K562 (cell line): ENCODE results near the gene VPS26A. TPM values are rescaled to one million over a fixed set of nuclear protein-coding genes. Genes with fewer than 3 reads are reported as not detected.

Experiments used
- ATAC-seq: fragments of 200-7000 bp; cut with Tn5 transposase; 3 replicates; pipeline ENCODE4 v1.9.1; 2020; ENCODE audit warnings: moderate library complexity
- BruUV-seq: library from RNA; stranded (reverse); fragments of 400-500 nt; replicated peaks from 2 replicates; lab custom pipeline; 2021; lab: Mats Ljungman, UMichigan
- CTCF ChIA-PET: fragments of 300-600 bp; formaldehyde crosslinking; extraction: SDS; loops from one replicate; lab custom pipeline; 2021; ENCODE audit warnings: low intra/inter-chr PET ratio; lab: Yijun Ruan, JAX
- POLR2A ChIA-PET: fragments of 300-600, 350-650 bp; sonication (Branson Sonifier 250); formaldehyde crosslinking; extraction: SDS; loops from one replicate; lab custom pipeline; 2021; ENCODE audit warnings: antibody characterized with exemption, inconsistent platforms; lab: Yijun Ruan, JAX
- DNase-seq, 4 experiments: peaks; one replicate each; pipeline versions ENCODE4 v3.0.0 to v3.0.0-alpha.2; 2011 to 2018; ENCODE audit warnings: low spot score in 3 of 4, mixed read lengths in 3 of 4; ENCODE audit errors: extremely low read depth in 1 of 4
- FAIRE-seq: peaks from 2 replicates; lab custom pipeline; 2011; peaks lifted over from hg19 to GRCh38; lab: Jason Lieb, UNC
- H2AFZ ChIP-seq: 2 replicates; pipeline ENCODE4 v1.6.0; 2011; ENCODE audit warnings: low read depth, low read length, control low read depth, inconsistent platforms
- H3K27ac ChIP-seq: fragments of 200-600 bp; 3 replicates; pipeline ENCODE4 v1.8.0; 2011; ENCODE audit warnings: low read depth, mild to moderate bottlenecking, control low read depth, inconsistent platforms, low read length, moderate library complexity, mixed read lengths; ENCODE audit errors: extremely low read depth
- H3K27me3 ChIP-seq, 2 experiments: fragments of 300-600 bp in 1 of 2; 2 replicates in 1 of 2; 3 replicates in 1 of 2; pipeline versions ENCODE4 v1.6.0 to v1.8.0; 2011; ENCODE audit warnings: inconsistent platforms in 2 of 2, low read length in 2 of 2, mild to moderate bottlenecking in 1 of 2, mixed read lengths in 1 of 2, moderate library complexity in 1 of 2; ENCODE audit not compliant: control insufficient read depth in 2 of 2, insufficient read depth in 2 of 2
- H3K36me3 ChIP-seq: fragments of 300-600 bp; 3 replicates; pipeline ENCODE4 v1.8.0; 2011; ENCODE audit warnings: mild to moderate bottlenecking, low read length, inconsistent platforms; ENCODE audit not compliant: control insufficient read depth, insufficient read depth
- H3K4me1 ChIP-seq, 2 experiments: fragments of 200-600 bp in 1 of 2; replicated peaks in 1 of 2; 2 replicates in 1 of 2; 3 replicates in 1 of 2; pipeline versions ENCODE4 v1.5.1 to v1.8.0; 2011; ENCODE audit warnings: inconsistent platforms in 2 of 2, low read length in 2 of 2, mild to moderate bottlenecking in 1 of 2, mixed read lengths in 1 of 2, moderate library complexity in 1 of 2; ENCODE audit not compliant: control insufficient read depth in 2 of 2, insufficient read depth in 2 of 2
- H3K4me2 ChIP-seq: 2 replicates; pipeline ENCODE4 v1.6.1; 2011; ENCODE audit warnings: low read length, control low read depth, inconsistent platforms, mixed read lengths; ENCODE audit not compliant: insufficient read depth
- H3K4me3 ChIP-seq: fragments of 200-600 bp; sonication (generic), shearing (Covaris generic); 2 replicates; pipeline ENCODE4 v1.5.1; 2016; ENCODE audit warnings: control low read depth, inconsistent platforms
- H3K79me2 ChIP-seq: fragments of 200-600 bp; 3 replicates; pipeline ENCODE4 v1.8.0; 2011; ENCODE audit warnings: low read length, inconsistent platforms; ENCODE audit not compliant: control insufficient read depth, insufficient read depth
- H3K9ac ChIP-seq, 2 experiments: 2 replicates each; pipeline versions ENCODE4 v1.6.0 to v1.6.1; 2011; ENCODE audit warnings: low read depth in 2 of 2, low read length in 2 of 2, control low read depth in 1 of 2, inconsistent platforms in 1 of 2, mild to moderate bottlenecking in 1 of 2, mixed read lengths in 1 of 2; ENCODE audit not compliant: insufficient read depth in 1 of 2
- H3K9me1 ChIP-seq: one replicate; pipeline ENCODE4 v1.6.0; 2011; ENCODE audit warnings: inconsistent platforms, mild to moderate bottlenecking, low read length, moderate library complexity; ENCODE audit not compliant: control insufficient read depth, insufficient read depth
- H3K9me3 ChIP-seq: replicated peaks from 2 replicates; pipeline ENCODE4 v1.5.1; 2011; ENCODE audit warnings: low read depth, low read length, inconsistent platforms; ENCODE audit not compliant: control insufficient read depth, insufficient read depth
- H4K20me1 ChIP-seq: replicated peaks from 2 replicates; pipeline ENCODE4 v1.6.1; 2011; ENCODE audit warnings: low read length, inconsistent platforms, mixed read lengths; ENCODE audit not compliant: control insufficient read depth, insufficient read depth
- BRD4 ChIP-seq: fragments of 200-600 bp; sonication (generic); IDR thresholded peaks from 2 replicates; pipeline ENCODE4 v1.6.1; 2017; ENCODE audit warnings: inconsistent platforms
- DPF2 ChIP-seq: fragments of 450-650 bp; IDR thresholded peaks from 2 replicates; pipeline ENCODE4 v1.6.1; 2016
- EHMT2 ChIP-seq: fragments of 450-650 bp; IDR thresholded peaks from 2 replicates; pipeline ENCODE4 v1.6.1; 2018; ENCODE audit warnings: antibody characterized with exemption
- HOXB6 ChIP-seq: fragments of 250-450 bp; sonication (Bioruptor Pico); IDR thresholded peaks from 2 replicates; pipeline ENCODE4 v1.5.1; 2022; ENCODE audit warnings: mild to moderate bottlenecking, borderline replicate concordance
- JUND ChIP-seq, 2 experiments: IDR thresholded peaks; 2 replicates in 1 of 2; 3 replicates in 1 of 2; pipeline ENCODE4 v1.6.1; 2011; ENCODE audit warnings: borderline replicate concordance in 2 of 2, low read depth in 2 of 2, low read length in 2 of 2, improper control_type of control experiment in 1 of 2, missing biosample characterization in 1 of 2, missing genetic modification characterization in 1 of 2, missing genetic modification reagents in 1 of 2
- MLLT1 ChIP-seq, 2 experiments: fragments of 450-650 bp; IDR thresholded peaks; 2 replicates each; pipeline ENCODE4 v1.6.1; 2016
- NFE2 ChIP-seq: IDR thresholded peaks from 2 replicates; pipeline ENCODE4 v1.6.1; 2014; ENCODE audit warnings: antibody characterized with exemption, low read depth
- PATZ1 ChIP-seq: fragments of 250-450 bp; sonication (Bioruptor Pico); IDR thresholded peaks from 2 replicates; pipeline ENCODE4 v1.5.0; 2020; ENCODE audit warnings: mild to moderate bottlenecking, borderline replicate concordance
- PBX2 ChIP-seq, 2 experiments: IDR thresholded peaks in 1 of 2; conservative IDR thresholded peaks in 1 of 2; 2 replicates each; pipeline ENCODE4 v1.6.1; 2016; ENCODE audit warnings: low read depth in 2 of 2, mild to moderate bottlenecking in 1 of 2, missing compliant biosample characterization in 1 of 2, missing genetic modification characterization in 1 of 2, moderate library complexity in 1 of 2
- PKNOX1 ChIP-seq: fragments of 450-650 bp; IDR thresholded peaks from 2 replicates; pipeline ENCODE4 v1.6.1; 2016
- TEAD1 ChIP-seq, 2 experiments: fragments of 450-650 bp in 1 of 2; sonication (generic) in 1 of 2; formaldehyde crosslinking; IDR thresholded peaks; 2 replicates each; pipeline versions ENCODE4 v1.4.0 to v1.8.0; 2020 to 2022; ENCODE audit warnings: mild to moderate bottlenecking in 2 of 2, missing genetic modification reagents in 1 of 2
- TEAD4 ChIP-seq, 2 experiments: sonication (generic) in 1 of 2; formaldehyde crosslinking in 1 of 2; IDR thresholded peaks; 2 replicates each; pipeline versions ENCODE4 v1.6.1 to v1.8.0; 2012 to 2022; ENCODE audit warnings: borderline replicate concordance in 1 of 2, inconsistent platforms in 1 of 2, low read length in 1 of 2, mild to moderate bottlenecking in 1 of 2, missing genetic modification reagents in 1 of 2
- ZEB2 ChIP-seq: fragments of 450-650 bp; IDR thresholded peaks from 2 replicates; pipeline ENCODE4 v1.6.1; 2016
- ZNF75A ChIP-seq: fragments of 450-650 bp; formaldehyde crosslinking; IDR thresholded peaks from 2 replicates; pipeline ENCODE4 v1.4.0; 2020; ENCODE audit warnings: mild to moderate bottlenecking
- WGBS: fragments of 100-300 bp; shearing (Covaris generic); methylation state at CpG from one replicate; pipeline ENCODE4 v1.1.6; 2016; ENCODE audit warnings: low coverage, mixed read lengths; ENCODE audit not compliant: insufficient coverage; ENCODE audit errors: missing lambda C conversion rate; 5-methylcytosine and 5-hydroxymethylcytosine counted together
- in situ Hi-C: fragments of 300-500 bp; cut with MboI; formaldehyde crosslinking; loops from 4 replicates; pipeline ENCODE4 v1.15.0; 2018; ENCODE audit warnings: inconsistent platforms, mixed read lengths
- intact Hi-C: fragments of 100-400 bp; cut with micrococcal nuclease; formaldehyde crosslinking; loops from 2 replicates; pipeline ENCODE4 v1.14.2; 2022
- polyA plus RNA-seq, 8 experiments: library from polyadenylated mRNA; depleted of rRNA in 4 of 8; stranded (reverse) in 5 of 8; unstranded in 3 of 8; fragments of >200 nt; fragmentation: Nextera tagmentation in 2 of 8; fragmentation: Illumina TruSeq in 1 of 8; extraction: Ambion mirVana in 2 of 8; extraction: Trizol in 1 of 8; gene quantifications; 2 replicates each; pipeline versions ENCODE4 v1.2.1 to v1.2.3, GENCODE V29; 2011 to 2014; ENCODE audit warnings: inconsistent platforms in 1 of 8, missing spikeins in 1 of 8
- total RNA-seq, 7 experiments: library from RNA; depleted of rRNA in 6 of 7; stranded (reverse); fragments of >200 nt in 6 of 7; fragmentation: Illumina TruSeq in 2 of 7; extraction: Trizol in 2 of 7; gene quantifications; 2 replicates each; pipeline versions ENCODE4 v1.2.1 to v1.2.3, GENCODE V29; 2011 to 2021; ENCODE audit warnings: low replicate concordance in 1 of 7

Gene VPS26A
- total and polyA plus RNA-seq, 9 of the 15 experiments (the other 6 are each of a cell fraction or from before 2014, with no cell fraction given): 47.1 to 137 (median 69.3) TPM

DNA sequence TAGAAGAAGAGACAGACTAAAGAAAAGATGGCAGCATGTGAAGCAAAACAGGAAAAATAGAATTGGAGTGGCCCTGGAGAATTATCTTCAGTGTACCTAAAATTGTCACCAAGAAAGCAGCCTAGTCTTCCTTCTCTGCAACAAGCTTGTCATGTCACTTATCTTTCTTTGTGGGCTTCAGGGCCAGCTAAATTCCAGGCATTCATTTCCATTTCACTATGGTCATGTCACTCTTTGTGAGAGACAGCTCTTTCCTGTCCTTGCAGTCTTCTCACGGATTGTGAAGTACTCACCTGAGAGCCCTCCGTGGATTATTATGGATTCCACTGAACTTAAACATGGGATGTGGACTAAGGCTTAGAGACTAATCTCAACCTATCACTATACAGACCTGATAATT, 87.1 kb downstream of the VPS26A start:
- H3K27me3 ChIP-seq: no peaks in the 10 kb centered on the region
- CTCF ChIA-PET: no interaction called here
- DNase-seq (peak in 1 of 4 experiments; percentile 45), FAIRE-seq (peak; percentile 44), ATAC-seq (peak; percentile 33)
- H3K4me2 ChIP-seq: peak overlapping the region; percentile 4
- POLR2A ChIA-PET: interaction anchor here (0.6 to 12.6 kb wide), 8 partner anchors 12 to 1083 kb away, joined by 3 to 95 read pairs (median 3); partner anchors contain the start of genes DDX21, HK1 and SUPV3L1
- BruUV-seq: no TSS peak
- no peaks in the 10 kb centered on the region for H3K9me3 ChIP-seq
- H2AFZ ChIP-seq: peak overlapping the region; percentile 42; the same call in 1 of the 2 replicates
- intact Hi-C loops: no loop called here
- peaks cover 3 to 43% of the 10 kb centered on the region in 2 experiments for H3K4me1 ChIP-seq
- peaks cover 35% of the 10 kb centered on the region for H3K36me3 ChIP-seq
- in situ Hi-C loops: no loop called here
- H3K9me1 ChIP-seq: no peaks in the 10 kb centered on the region
- 0% methylated on average over 2 of the region's 2 CpGs for WGBS
- no peaks in the 10 kb centered on the region for H3K79me2 ChIP-seq
- H3K27ac ChIP-seq: no peak overlapping the region; the same call in 2 of the 3 replicates
- no peak overlapping the region for H3K4me3 ChIP-seq
- no peak overlapping the region for H3K9ac ChIP-seq
- H4K20me1 ChIP-seq: no peaks in the 10 kb centered on the region
- TF ChIP-seq PBX2 (CRISPR knock-in tag; IDR thresholded peaks at IDR 0.05; ENCODE audit: low read depth) (peak; percentile 46), PBX2 (tag; conservative IDR thresholded peaks at IDR 0.05; ENCODE audit: low read depth) (peak; percentile 54), ZNF75A (no peak), BRD4 (no peak), JUND (IDR thresholded peaks at IDR 0.05; ENCODE audit: borderline replicate concordance, low read depth, low read length) (no peak; the same call in 1 of the 2 replicates), JUND (tag; IDR thresholded peaks at IDR 0.05; ENCODE audit: borderline replicate concordance, low read depth, low read length) (peak; percentile 37; the same call in 1 of the 3 replicates), MLLT1 (IDR thresholded peaks at IDR 0.05) (0 out of 4 replicates have a peak, but pooled peaks of 1 of the 2 experiments have one; percentile 45), EHMT2 (peak; percentile 57; the same call in 1 of the 2 replicates), PATZ1 (no peak), ZEB2 (peak; percentile 35; the same call in 1 of the 2 replicates), HOXB6 (no peak), DPF2 (peak; percentile 29; the same call in 1 of the 2 replicates), PKNOX1 (peak; percentile 97), TEAD4 (IDR thresholded peaks at IDR 0.05; ENCODE audit: low read length) (peak; percentile 54; the same call in 1 of the 2 replicates), TEAD4 (CRISPR knock-in tag; IDR thresholded peaks at IDR 0.05; ENCODE audit: borderline replicate concordance) (no peak), TEAD1 (CRISPR knock-in tag; IDR thresholded peaks at IDR 0.05) (peak; percentile 62 to 68; a peak in 1 of 4 replicates), NFE2 (peak; percentile 45)
